Ishikawa (cell line): ENCODE measurements around the gene IFNGR1.
A peak's percentile ranks its signal among the peaks of the same experiment; 100 is the strongest.

Source experiments
- CEBPB ChIP-seq: IDR thresholded peaks from 2 replicates; pipeline ENCODE4 v1.6.1; 2012
- CREB1 ChIP-seq: IDR thresholded peaks from 2 replicates; pipeline ENCODE4 v1.6.1; 2012; ENCODE audit warnings: low read depth
- EGR1 ChIP-seq: IDR thresholded peaks from 2 replicates; pipeline ENCODE4 v1.6.1; 2012
- EP300 ChIP-seq: IDR thresholded peaks from 2 replicates; pipeline ENCODE4 v1.6.1; 2012; ENCODE audit warnings: borderline replicate concordance
- FOXM1 ChIP-seq: IDR thresholded peaks from 2 replicates; pipeline ENCODE4 v1.6.1; 2012; ENCODE audit warnings: low read depth, borderline replicate concordance
- MAX ChIP-seq: IDR thresholded peaks from 2 replicates; pipeline ENCODE4 v1.6.1; 2012
- NFIC ChIP-seq: IDR thresholded peaks from 2 replicates; pipeline ENCODE4 v1.6.1; 2012
- RAD21 ChIP-seq: IDR thresholded peaks from 2 replicates; pipeline ENCODE4 v1.6.1; 2012; ENCODE audit warnings: low read depth
- REST ChIP-seq: IDR thresholded peaks from 2 replicates; pipeline ENCODE4 v1.6.1; 2012; ENCODE audit warnings: low read depth, mild to moderate bottlenecking
- TAF1 ChIP-seq: IDR thresholded peaks from 2 replicates; pipeline ENCODE4 v1.6.1; 2012; ENCODE audit warnings: low read depth, mild to moderate bottlenecking
- TCF12 ChIP-seq: IDR thresholded peaks from 2 replicates; pipeline ENCODE4 v1.6.1; 2012; ENCODE audit warnings: low read depth
- TEAD4 ChIP-seq: IDR thresholded peaks from 2 replicates; pipeline ENCODE4 v1.6.1; 2012
- USF1 ChIP-seq: IDR thresholded peaks from 2 replicates; pipeline ENCODE4 v1.6.1; 2012
- YY1 ChIP-seq: IDR thresholded peaks from 2 replicates; pipeline ENCODE4 v1.6.1; 2012; ENCODE audit warnings: low read depth
- ZBTB7A ChIP-seq: IDR thresholded peaks from 2 replicates; pipeline ENCODE4 v1.6.1; 2012; ENCODE audit warnings: low read depth

The IFNGR1 gene

GRCh38 chr6:137161949-137162348 lies 57.2 kb downstream of the IFNGR1 start:
- TF ChIP-seq ZBTB7A (no peak), EP300 (no peak), CEBPB (no peak), YY1 (no peak), CREB1 (no peak), TCF12 (no peak), TEAD4 (no peak), MAX (no peak), NFIC (no peak), EGR1 (no peak), TAF1 (no peak), FOXM1 (no peak), REST (no peak), RAD21 (no peak)

- TF ChIP-seq TEAD4: no peak
- no peak for TF ChIP-seq CREB1
- TF ChIP-seq EGR1: no peak
- TF ChIP-seq NFIC: no peak
- no peak for TF ChIP-seq RAD21
- no peak for TF ChIP-seq USF1
- no peak for TF ChIP-seq EP300
- TF ChIP-seq CEBPB: no peak
- TF ChIP-seq ZBTB7A: no peak
- TF ChIP-seq TCF12: no peak
Measured at GRCh38 chr6:137160763-137161162, 58.4 kb downstream of the IFNGR1 start.

- no peak for TF ChIP-seq CEBPB
Measured at GRCh38 chr6:137159912-137160311, 59.3 kb downstream of the IFNGR1 start.

GRCh38 chr6:137157601-137158000 lies 61.6 kb downstream of the IFNGR1 start:
- TF ChIP-seq MAX (no peak), NFIC (peak; percentile 23; the same call in 1 of the 2 replicates), FOXM1 (no peak), TCF12 (no peak), CREB1 (no peak), CEBPB (no peak), RAD21 (no peak)

- TF ChIP-seq CEBPB (no peak), TAF1 (no peak), YY1 (no peak), NFIC (no peak), EP300 (no peak), REST (no peak), USF1 (no peak), ZBTB7A (no peak), FOXM1 (no peak), TCF12 (no peak)
Measured at GRCh38 chr6:137156650-137157049, 62.5 kb downstream of the IFNGR1 start.

- TF ChIP-seq CREB1 (no peak), TCF12 (no peak), CEBPB (no peak), EGR1 (no peak), TEAD4 (no peak), REST (no peak)
Measured at GRCh38 chr6:137155830-137156229, 63.4 kb downstream of the IFNGR1 start.
